A549 treated with RU486 at 1 μM for 4 hours (cell line): ENCODE measurements around the gene UCP3. TPM values are rescaled to one million over a fixed set of nuclear protein-coding genes. Genes with fewer than 3 reads are reported as not detected.

Source experiments
- total RNA-seq: library from RNA; stranded (reverse); fragments of 200-300 nt; extraction: Qiagen RNA extraction; gene quantifications from 5 replicates; pipeline ENCODE4 v1.2.3, GENCODE V29; 2022; ENCODE audit warnings: low read depth

Gene UCP3
- 1.1 to 2.0 TPM (median 1.3 TPM) in 5 replicates for total RNA-seq

GRCh38 chr11:74008373-74009229 lies at the start of gene UCP3:
UCP3 (minus strand) TSS chr11:74009085; CDS start chr11:74007042, 2,043 bp downstream.

GRCh38 chr11:73982595-73982989 lies 26.3 kb downstream of the UCP3 start, which contains the start of gene UCP2:
UCP2 (minus strand) TSS chr11:73982843; CDS start chr11:73978378, 4,465 bp downstream.

GRCh38 chr11:73950869-73951710 lies 57.8 kb downstream of the UCP3 start, which contains the start of gene DNAJB13:
DNAJB13 (plus strand) TSS chr11:73951026; CDS start chr11:73951070, 44 bp downstream.

Other genes with a start within 250 kb of the UCP3 start
- 41.2 to 61.9 TPM (median 61.2 TPM) in 5 replicates for gene RAB6A, start 248.0 kb downstream of the UCP3 start, total RNA-seq
- 48.1 to 64.0 TPM (median 53.1 TPM) in 5 replicates for gene MRPL48, start 221.2 kb downstream of the UCP3 start, total RNA-seq
- gene COA4, start 132.2 kb downstream of the UCP3 start, total RNA-seq, result 127 to 162 TPM (median 135 TPM) in 5 replicates
- 10.6 to 11.7 TPM (median 10.9 TPM) in 5 replicates for gene PAAF1, start 132.1 kb downstream of the UCP3 start, total RNA-seq
- gene DNAJB13, start 58.1 kb downstream of the UCP3 start, total RNA-seq, result 0.27 to 0.42 TPM (median 0.32 TPM) in 3 of 5 replicates, not detected in the others
- 69.6 to 84.6 TPM (median 79.5 TPM) in 5 replicates for gene UCP2, start 26.2 kb downstream of the UCP3 start, total RNA-seq
- gene C2CD3, start 161.9 kb upstream of the UCP3 start, total RNA-seq, result 16.4 to 17.8 TPM (median 16.8 TPM) in 5 replicates
- 46.3 to 59.6 TPM (median 56.3 TPM) in 5 replicates for gene PPME1, start 162.2 kb upstream of the UCP3 start, total RNA-seq